ENCODE measurements around the gene BTK.

DNA sequence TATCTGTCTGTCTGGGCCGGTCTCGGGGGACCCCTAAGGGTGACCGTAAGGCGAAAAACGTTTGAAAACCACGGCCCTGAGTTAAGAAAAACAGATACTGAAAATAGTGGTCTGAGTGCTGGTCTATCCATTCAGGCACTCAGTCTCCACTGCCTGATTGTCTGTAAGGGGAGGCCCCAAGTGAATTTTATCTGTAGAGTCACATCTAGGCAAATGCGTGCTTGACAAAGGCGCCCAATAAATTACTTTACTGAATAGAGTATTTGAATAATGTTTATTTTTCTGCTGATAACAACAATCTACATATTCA is 22.5 kb upstream of the BTK start:
- TF ChIP-seq, protein P1, sequence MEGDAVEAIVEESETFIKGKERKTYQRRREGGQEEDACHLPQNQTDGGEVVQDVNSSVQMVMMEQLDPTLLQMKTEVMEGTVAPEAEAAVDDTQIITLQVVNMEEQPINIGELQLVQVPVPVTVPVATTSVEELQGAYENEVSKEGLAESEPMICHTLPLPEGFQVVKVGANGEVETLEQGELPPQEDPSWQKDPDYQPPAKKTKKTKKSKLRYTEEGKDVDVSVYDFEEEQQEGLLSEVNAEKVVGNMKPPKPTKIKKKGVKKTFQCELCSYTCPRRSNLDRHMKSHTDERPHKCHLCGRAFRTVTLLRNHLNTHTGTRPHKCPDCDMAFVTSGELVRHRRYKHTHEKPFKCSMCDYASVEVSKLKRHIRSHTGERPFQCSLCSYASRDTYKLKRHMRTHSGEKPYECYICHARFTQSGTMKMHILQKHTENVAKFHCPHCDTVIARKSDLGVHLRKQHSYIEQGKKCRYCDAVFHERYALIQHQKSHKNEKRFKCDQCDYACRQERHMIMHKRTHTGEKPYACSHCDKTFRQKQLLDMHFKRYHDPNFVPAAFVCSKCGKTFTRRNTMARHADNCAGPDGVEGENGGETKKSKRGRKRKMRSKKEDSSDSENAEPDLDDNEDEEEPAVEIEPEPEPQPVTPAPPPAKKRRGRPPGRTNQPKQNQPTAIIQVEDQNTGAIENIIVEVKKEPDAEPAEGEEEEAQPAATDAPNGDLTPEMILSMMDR (IDR thresholded peaks at IDR 0.05) = no peak
- no peak for TF ChIP-seq POLR2A (IDR thresholded peaks at IDR 0.05)

Data from prostate gland (tissue), 2 donors.